HCT116 (cell line): ENCODE data around the gene CCDC177. TPM values are rescaled to one million over a fixed set of nuclear protein-coding genes. Genes with fewer than 3 reads are reported as not detected.

ENCODE experiments used
- ATAC-seq: fragments of 200-7000 bp; cut with Tn5 transposase; 2 replicates; pipeline ENCODE4 v1.9.1; 2020; ENCODE audit warnings: mild to moderate bottlenecking, moderate library complexity
- BruUV-seq: library from RNA; stranded (reverse); fragments of 400-500 nt; replicated peaks from 2 replicates; lab custom pipeline; 2021; lab: Mats Ljungman, UMichigan
- CTCF ChIA-PET: fragments of 300-600 bp; sonication (Branson Sonifier 250); formaldehyde crosslinking; loops from one replicate; lab custom pipeline; 2021; ENCODE audit warnings: antibody characterized with exemption; lab: Charles Lee
- POLR2A ChIA-PET: fragments of 300-600, 350-600 bp; sonication (Branson Sonifier 250); formaldehyde crosslinking; loops from one replicate; lab custom pipeline; 2021; ENCODE audit warnings: antibody characterized with exemption; lab: Charles Lee
- RAD21 ChIA-PET, 2 experiments: fragments of 300-600 bp; sonication (Branson Sonifier 250); formaldehyde crosslinking; loops; one replicate each; lab custom pipeline; 2023; ENCODE audit warnings: low total read pairs in 2 of 2; ENCODE audit not compliant: uncharacterized antibody in 2 of 2, unreplicated experiment in 2 of 2, low non-redundant PET in 1 of 2; lab: Charles Lee
- DNase-seq: peaks from one replicate; pipeline ENCODE4 v3.0.0-alpha.2; 2010; ENCODE audit warnings: low read depth, low spot score
- H2AFZ ChIP-seq: fragments of 200-600 bp; shearing (Covaris generic), sonication (generic); 2 replicates; pipeline ENCODE4 v1.6.1; 2017; ENCODE audit warnings: low read depth, mixed run types, mixed read lengths, antibody characterized with exemption, low read length; ENCODE audit not compliant: poor library complexity, severe bottlenecking
- H3K27ac ChIP-seq: 2 replicates; pipeline ENCODE4 v1.5.1; 2012; ENCODE audit warnings: low read depth, low read length
- H3K27me3 ChIP-seq: fragments of 200-600 bp; sonication (generic); 2 replicates; pipeline ENCODE4 v1.6.1; 2016; ENCODE audit warnings: mixed run types, low read length, mixed read lengths; ENCODE audit not compliant: insufficient read depth
- H3K36me3 ChIP-seq, 2 experiments: fragments of 200-500 bp in 1 of 2; fragments of 200-600 bp in 1 of 2; sonication (Bioruptor generic) in 1 of 2; sonication (generic) in 1 of 2; 2 replicates each; pipeline versions ENCODE4 v1.5.1 to v1.6.1; 2014 to 2016; ENCODE audit warnings: low read length in 2 of 2, inconsistent platforms in 1 of 2, mixed read lengths in 1 of 2, mixed run types in 1 of 2; ENCODE audit not compliant: insufficient read depth in 2 of 2, control insufficient read depth in 1 of 2
- H3K4me1 ChIP-seq, 2 experiments: fragments of 200-600 bp in 1 of 2; sonication (generic) in 1 of 2; 2 replicates each; pipeline versions ENCODE4 v1.5.1 to v1.6.1; 2012 to 2017; ENCODE audit warnings: low read length in 2 of 2, inconsistent platforms in 1 of 2, mild to moderate bottlenecking in 1 of 2, mixed read lengths in 1 of 2, mixed run types in 1 of 2, moderate library complexity in 1 of 2; ENCODE audit not compliant: insufficient read depth in 2 of 2, control insufficient read depth in 1 of 2
- H3K4me2 ChIP-seq: fragments of 200-600 bp; sonication (generic); 2 replicates; pipeline ENCODE4 v1.6.1; 2017; ENCODE audit warnings: mixed run types, low read length, mixed read lengths
- H3K4me3 ChIP-seq, 2 experiments: fragments of 200-600 bp in 1 of 2; sonication (generic) in 1 of 2; replicated peaks in 1 of 2; 2 replicates each; pipeline ENCODE4 v1.5.1; 2011 to 2016; ENCODE audit warnings: low read length in 2 of 2, control low read depth in 1 of 2, low read depth in 1 of 2, mild to moderate bottlenecking in 1 of 2, mixed read lengths in 1 of 2, mixed run types in 1 of 2
- H3K79me2 ChIP-seq: fragments of 200-600 bp; sonication (generic); 2 replicates; pipeline ENCODE4 v1.6.1; 2017; ENCODE audit warnings: mild to moderate bottlenecking, mixed run types, low read length, moderate library complexity, mixed read lengths; ENCODE audit not compliant: insufficient read depth
- H3K9ac ChIP-seq: fragments of 200-600 bp; sonication (generic); 2 replicates; pipeline ENCODE4 v1.6.1; 2016; ENCODE audit warnings: low read length, mixed read lengths
- H3K9me2 ChIP-seq: fragments of 200-600 bp; sonication (generic), shearing (Covaris generic); 2 replicates; pipeline ENCODE4 v1.6.1; 2017; ENCODE audit warnings: mixed run types, mild to moderate bottlenecking, moderate library complexity; ENCODE audit not compliant: insufficient read depth
- H3K9me3 ChIP-seq, 2 experiments: fragments of 200-500 bp in 1 of 2; fragments of 200-600 bp in 1 of 2; sonication (Bioruptor generic) in 1 of 2; sonication (generic) in 1 of 2; 2 replicates each; pipeline ENCODE4 v1.6.1; 2014 to 2017; ENCODE audit warnings: low read length in 2 of 2, mixed read lengths in 2 of 2, inconsistent platforms in 1 of 2, low read depth in 1 of 2, mild to moderate bottlenecking in 1 of 2, mixed run types in 1 of 2, moderate library complexity in 1 of 2; ENCODE audit not compliant: control insufficient read depth in 1 of 2, insufficient read depth in 1 of 2
- H4K20me1 ChIP-seq: fragments of 200-600 bp; sonication (generic), shearing (Covaris generic); 2 replicates; pipeline ENCODE4 v1.6.1; 2017; ENCODE audit warnings: mixed run types, mild to moderate bottlenecking, moderate library complexity; ENCODE audit not compliant: insufficient read depth
- CEBPB ChIP-seq: IDR thresholded peaks from 2 replicates; pipeline ENCODE4 v1.6.1; 2012; ENCODE audit warnings: low read depth
- CTCF ChIP-seq, 3 experiments: fragments of 200-600 bp in 1 of 3; sonication (generic) in 1 of 3; IDR thresholded peaks in 2 of 3; conservative IDR thresholded peaks in 1 of 3; 2 replicates each; pipeline ENCODE4 v1.5.1; 2012 to 2017; ENCODE audit warnings: low read depth in 2 of 3, low read length in 2 of 3, antibody characterized with exemption in 1 of 3, borderline replicate concordance in 1 of 3, control low read depth in 1 of 3, mild to moderate bottlenecking in 1 of 3, mixed read lengths in 1 of 3, mixed run types in 1 of 3, moderate library complexity in 1 of 3; ENCODE audit not compliant: insufficient read depth in 1 of 3
- EZH2 ChIP-seq: fragments of 200-600 bp; sonication (generic); IDR thresholded peaks from 2 replicates; pipeline ENCODE4 v1.6.1; 2017; ENCODE audit warnings: antibody characterized with exemption, mixed run types
- FOSL1 ChIP-seq: IDR thresholded peaks from 2 replicates; pipeline ENCODE4 v1.6.1; 2012; ENCODE audit warnings: low read depth
- MAX ChIP-seq: IDR thresholded peaks from 2 replicates; pipeline ENCODE4 v1.6.1; 2012
- REST ChIP-seq: IDR thresholded peaks from 2 replicates; pipeline ENCODE4 v1.6.1; 2012; ENCODE audit warnings: low read depth
- SRF ChIP-seq: IDR thresholded peaks from 2 replicates; pipeline ENCODE4 v1.6.1; 2012; ENCODE audit warnings: low read depth
- ZFX ChIP-seq: fragments of 450-650 bp; IDR thresholded peaks from 2 replicates; pipeline ENCODE4 v1.6.1; 2017
- intact Hi-C: fragments of 100-400 bp; cut with micrococcal nuclease; formaldehyde crosslinking; loops from 2 replicates; pipeline ENCODE4 v1.10.0; 2022
- total RNA-seq: library from RNA; stranded (reverse); gene quantifications from one replicate; pipeline ENCODE4 v1.2.1, GENCODE V29; 2021; ENCODE audit not compliant: unreplicated experiment

The CCDC177 gene
- total RNA-seq, 1 experiment from 2014 or later = not detected

GRCh38 chr14:69614592-69614991 lies 39.9 kb upstream of the CCDC177 start:
- Histone ChIP-seq H3K27ac (no peak overlapping the region), H3K79me2 (no peaks in the 10 kb centered on the region; the same call in 1 of the 2 replicates), H3K4me3 (no peak overlapping the region), H3K9me2 (no peaks in the 10 kb centered on the region), H3K9me3 (no peaks in the 10 kb centered on the region), H3K27me3 (no peaks in the 10 kb centered on the region), H2AFZ (no peak overlapping the region), H3K4me2 (no peak overlapping the region), H3K9ac (no peak overlapping the region), H3K4me1 (peaks cover 9 to 22% of the 10 kb centered on the region in 2 experiments), H4K20me1 (no peaks in the 10 kb centered on the region), H3K36me3 (no peaks in the 10 kb centered on the region)
- CTCF ChIA-PET = no interaction called here
- ATAC-seq (no peak), DNase-seq (no peak)
- intact Hi-C loops = no loop called here
- no peak for TF ChIP-seq MAX
- no peak for TF ChIP-seq CTCF (IDR thresholded peaks at IDR 0.05 in 2 of 3, conservative IDR thresholded peaks at IDR 0.05 in 1 of 3; ENCODE audit: borderline replicate concordance in 1 of 3, insufficient read depth in 1 of 3, low read depth in 2 of 3, low read length in 2 of 3)
- TF ChIP-seq FOSL1 = no peak
- no peak for TF ChIP-seq SRF
- TF ChIP-seq EZH2 = no peak
- no peak for TF ChIP-seq CEBPB
- no peak for TF ChIP-seq REST
- no peak for TF ChIP-seq ZFX
- no TSS peak for BruUV-seq
- RAD21 ChIA-PET = no interaction called here
- POLR2A ChIA-PET = no interaction called here
